Neuronal stem cell (in vitro differentiated cells): Measurements from ENCODE around the gene HOXD3.
A peak's percentile ranks its signal among the peaks of the same experiment; 100 is the strongest.

Experiments used
- DNase-seq: peaks from one replicate; pipeline ENCODE4 v3.0.0-alpha.2; 2013; ENCODE audit warnings: low spot score
- H2AFZ ChIP-seq: one replicate; pipeline ENCODE4 v1.6.1; 2013; ENCODE audit warnings: mild to moderate bottlenecking, low read length, inconsistent platforms
- H2AK5ac ChIP-seq: 2 replicates; pipeline ENCODE4 v1.6.1; 2013; ENCODE audit warnings: low read depth, mild to moderate bottlenecking, inconsistent platforms, low read length, moderate library complexity, mixed read lengths
- H2BK120ac ChIP-seq: 2 replicates; pipeline ENCODE4 v1.6.1; 2013; ENCODE audit warnings: low read depth, mild to moderate bottlenecking, inconsistent platforms, low read length, moderate library complexity, mixed read lengths
- H2BK12ac ChIP-seq: one replicate; pipeline ENCODE4 v1.6.1; 2013; ENCODE audit warnings: low read length, inconsistent platforms
- H2BK15ac ChIP-seq: 2 replicates; pipeline ENCODE4 v1.6.1; 2013; ENCODE audit warnings: mild to moderate bottlenecking, low read length, inconsistent platforms, mixed read lengths
- H2BK5ac ChIP-seq: one replicate; pipeline ENCODE4 v1.6.1; 2013; ENCODE audit warnings: inconsistent platforms, mild to moderate bottlenecking, low read length, moderate library complexity
- H3K14ac ChIP-seq: one replicate; pipeline ENCODE4 v1.6.1; 2013; ENCODE audit warnings: low read length, inconsistent platforms
- H3K18ac ChIP-seq: 2 replicates; pipeline ENCODE4 v1.6.1; 2013; ENCODE audit warnings: low read length, inconsistent platforms
- H3K23ac ChIP-seq: 2 replicates; pipeline ENCODE4 v1.6.1; 2013; ENCODE audit warnings: low read depth, mild to moderate bottlenecking, mixed read lengths, low read length, inconsistent platforms; ENCODE audit not compliant: poor library complexity
- H3K27ac ChIP-seq: replicated peaks from 3 replicates; pipeline ENCODE4 v1.5.1; 2013; ENCODE audit warnings: low read length, inconsistent platforms
- H3K27me3 ChIP-seq, 3 experiments: 2 replicates each; pipeline ENCODE4 v1.6.1; 2013; ENCODE audit warnings: low read length in 3 of 3, mild to moderate bottlenecking in 2 of 3, inconsistent platforms in 1 of 3, low read depth in 1 of 3, mixed read lengths in 1 of 3, moderate library complexity in 1 of 3; ENCODE audit not compliant: control insufficient read depth in 3 of 3, insufficient read depth in 3 of 3
- H3K36me3 ChIP-seq, 2 donors: replicated peaks in 1 of 2; 2 replicates each; pipeline ENCODE4 v1.6.1; 2013; ENCODE audit warnings: low read length in 2 of 2; ENCODE audit not compliant: control insufficient read depth in 2 of 2, insufficient read depth in 2 of 2
- H3K4ac ChIP-seq: 2 replicates; pipeline ENCODE4 v1.6.1; 2013; ENCODE audit warnings: inconsistent platforms, mild to moderate bottlenecking, low read length, moderate library complexity
- H3K4me1 ChIP-seq, 2 donors: 1 replicate in 1 of 2; 2 replicates in 1 of 2; pipeline ENCODE4 v1.6.1; 2013; ENCODE audit warnings: low read length in 2 of 2, low read depth in 1 of 2; ENCODE audit not compliant: control insufficient read depth in 2 of 2, insufficient read depth in 1 of 2
- H3K4me2 ChIP-seq: one replicate; pipeline ENCODE4 v1.6.1; 2013; ENCODE audit warnings: mild to moderate bottlenecking, low read length, inconsistent platforms; ENCODE audit not compliant: insufficient read depth, poor library complexity, severe bottlenecking
- H3K4me3 ChIP-seq, 2 donors: 2 replicates each; pipeline ENCODE4 v1.5.1; 2013; ENCODE audit warnings: low read length in 2 of 2, mild to moderate bottlenecking in 2 of 2, inconsistent platforms in 1 of 2, moderate library complexity in 1 of 2
- H3K79me1 ChIP-seq: one replicate; pipeline ENCODE4 v1.6.1; 2013; ENCODE audit warnings: low read depth, mild to moderate bottlenecking, inconsistent platforms, low read length, moderate library complexity
- H3K9ac ChIP-seq: one replicate; pipeline ENCODE4 v1.6.1; 2013; ENCODE audit warnings: mild to moderate bottlenecking, low read depth, low read length, inconsistent platforms; ENCODE audit not compliant: poor library complexity
- H3K9me3 ChIP-seq, 2 donors: replicated peaks in 1 of 2; 2 replicates each; pipeline versions ENCODE3 to v1.6.1; 2013; ENCODE audit warnings: low read length in 2 of 2, mild to moderate bottlenecking in 2 of 2, inconsistent platforms in 1 of 2, low read depth in 1 of 2, mixed read lengths in 1 of 2, moderate library complexity in 1 of 2; ENCODE audit not compliant: control insufficient read depth in 2 of 2, insufficient read depth in 1 of 2
- H4K8ac ChIP-seq: one replicate; pipeline ENCODE4 v1.6.1; 2013; ENCODE audit warnings: low read depth, mild to moderate bottlenecking, inconsistent platforms, low read length, moderate library complexity
- H4K91ac ChIP-seq: one replicate; pipeline ENCODE4 v1.6.1; 2013; ENCODE audit warnings: low read length, low read depth, mild to moderate bottlenecking, inconsistent platforms; ENCODE audit not compliant: poor library complexity
- WGBS, 2 donors: extraction: QIAGEN DNeasy Blood & Tissue Kit; methylation state at CpG; one replicate each; pipeline ENCODE4 v1.1.7; 2013; ENCODE audit warnings: missing lambda C conversion rate in 2 of 2, mixed read lengths in 1 of 2; ENCODE audit not compliant: insufficient read length in 2 of 2, insufficient replicate concordance in 1 of 2; ENCODE audit errors: extremely low coverage in 2 of 2; 5-methylcytosine and 5-hydroxymethylcytosine counted together

The HOXD3 gene

GRCh38 chr2:176137906-176138305, 19.2 kb upstream of the HOXD3 start:
- H3K14ac ChIP-seq: no peak overlapping the region
- no peak overlapping the region for H3K4ac ChIP-seq
- H3K4me3 ChIP-seq: no peak overlapping the region
- no peak overlapping the region for H2BK5ac ChIP-seq
- no peak overlapping the region for H4K91ac ChIP-seq
- H2AK5ac ChIP-seq: no peak overlapping the region
- peaks cover 38 to 97% (median 95%) of the 10 kb centered on the region in 3 experiments for H3K27me3 ChIP-seq
- peaks cover 0 to 2% of the 10 kb centered on the region in 2 donors for H3K4me1 ChIP-seq
- H3K9ac ChIP-seq: no peak overlapping the region
- no peak overlapping the region for H2AFZ ChIP-seq
- no peak overlapping the region for H2BK12ac ChIP-seq
- no peak for DNase-seq
- H3K36me3 ChIP-seq: no peaks in the 10 kb centered on the region
- no peak overlapping the region for H3K23ac ChIP-seq
- no peak overlapping the region for H3K18ac ChIP-seq
- H2BK120ac ChIP-seq: no peak overlapping the region
- no peak overlapping the region for H2BK15ac ChIP-seq
- H3K27ac ChIP-seq: no peak overlapping the region
- H3K4me2 ChIP-seq: no peak overlapping the region
- peaks cover 9 to 17% of the 10 kb centered on the region in 2 donors for H3K9me3 ChIP-seq
- H3K79me1 ChIP-seq: no peaks in the 10 kb centered on the region
- H4K8ac ChIP-seq: no peak overlapping the region
- no CpG with 5 or more reads among the region's 8 CpGs for WGBS, 2 donors

- H3K18ac ChIP-seq: no peak overlapping the region
- H3K36me3 ChIP-seq: no peaks in the 10 kb centered on the region
- no CpG with 5 or more reads among the region's 14 CpGs for WGBS, 2 donors
- no peak overlapping the region for H4K8ac ChIP-seq
- no peak overlapping the region for H3K9ac ChIP-seq
- H3K9me3 ChIP-seq: peaks cover 9 to 17% of the 10 kb centered on the region in 2 donors
- no peak overlapping the region for H2BK5ac ChIP-seq
- no peak overlapping the region for H2BK12ac ChIP-seq
- H3K4me3 ChIP-seq: no peak overlapping the region
- H3K4me2 ChIP-seq: no peak overlapping the region
- no peak overlapping the region for H2AK5ac ChIP-seq
- no peak overlapping the region for H2AFZ ChIP-seq
- H3K23ac ChIP-seq: no peak overlapping the region
- no peak overlapping the region for H3K4ac ChIP-seq
- no peak overlapping the region for H4K91ac ChIP-seq
- no peaks in the 10 kb centered on the region for H3K79me1 ChIP-seq
- H3K14ac ChIP-seq: no peak overlapping the region
- peaks cover 36 to 97% (median 95%) of the 10 kb centered on the region in 3 experiments for H3K27me3 ChIP-seq
- H3K4me1 ChIP-seq: peaks cover 0 to 2% of the 10 kb centered on the region in 2 donors
- H2BK120ac ChIP-seq: no peak overlapping the region
- no peak overlapping the region for H2BK15ac ChIP-seq
- DNase-seq: no peak
- H3K27ac ChIP-seq: no peak overlapping the region
These were observed 18.6 kb upstream of the HOXD3 start for GRCh38 chr2:176138526-176138922.

- no peak overlapping the region for H2AK5ac ChIP-seq
- peaks cover 9 to 17% of the 10 kb centered on the region in 2 donors for H3K9me3 ChIP-seq
- H3K4me2 ChIP-seq: no peak overlapping the region
- no peak overlapping the region for H3K27ac ChIP-seq
- no peak overlapping the region for H3K4ac ChIP-seq
- no peak overlapping the region for H3K14ac ChIP-seq
- H3K23ac ChIP-seq: no peak overlapping the region
- H3K9ac ChIP-seq: no peak overlapping the region
- no peak overlapping the region for H2BK15ac ChIP-seq
- DNase-seq: no peak
- H2BK5ac ChIP-seq: no peak overlapping the region
- H3K18ac ChIP-seq: no peak overlapping the region
- no peak overlapping the region for H2BK120ac ChIP-seq
- WGBS, 2 donors: no CpG with 5 or more reads among the region's 28 CpGs
- H3K4me3 ChIP-seq: no peak overlapping the region
- H2AFZ ChIP-seq: peak overlapping the region; percentile 10
- H3K36me3 ChIP-seq: no peaks in the 10 kb centered on the region
- peaks cover 0 to 2% of the 10 kb centered on the region in 2 donors for H3K4me1 ChIP-seq
- peaks cover 35 to 97% (median 94%) of the 10 kb centered on the region in 3 experiments for H3K27me3 ChIP-seq
- no peak overlapping the region for H2BK12ac ChIP-seq
- no peak overlapping the region for H4K91ac ChIP-seq
- no peak overlapping the region for H4K8ac ChIP-seq
- H3K79me1 ChIP-seq: no peaks in the 10 kb centered on the region
These were observed 18.0 kb upstream of the HOXD3 start for GRCh38 chr2:176138923-176139660.

- no peak overlapping the region for H4K91ac ChIP-seq
- H2AFZ ChIP-seq: peak overlapping the region; percentile 99
- H4K8ac ChIP-seq: no peak overlapping the region
- no peak overlapping the region for H2BK12ac ChIP-seq
- peak overlapping the region; percentile 60 for H3K18ac ChIP-seq
- H3K4ac ChIP-seq: no peak overlapping the region
- H2BK120ac ChIP-seq: no peak overlapping the region
- peak overlapping the region; percentile 63 for H3K14ac ChIP-seq
- peak overlapping the region; percentile 54 for H3K4me2 ChIP-seq
- peak overlapping the region in 1 of 2 donors; percentile 50 for H3K4me3 ChIP-seq
- no peaks in the 10 kb centered on the region for H3K36me3 ChIP-seq
- H3K79me1 ChIP-seq: no peaks in the 10 kb centered on the region
- H3K4me1 ChIP-seq: peaks cover 0 to 2% of the 10 kb centered on the region in 2 donors
- no CpG with 5 or more reads among the region's 41 CpGs for WGBS, 2 donors
- no peak overlapping the region for H3K9ac ChIP-seq
- no peak overlapping the region for H2AK5ac ChIP-seq
- no peak overlapping the region for H2BK15ac ChIP-seq
- H3K27me3 ChIP-seq: peaks cover 31 to 95% (median 90%) of the 10 kb centered on the region in 3 experiments
- no peak for DNase-seq
- H3K27ac ChIP-seq: no peak overlapping the region
- H2BK5ac ChIP-seq: no peak overlapping the region
- H3K23ac ChIP-seq: peak overlapping the region; percentile 5
- peaks cover 9 to 17% of the 10 kb centered on the region in 2 donors for H3K9me3 ChIP-seq
These were observed 17.2 kb upstream of the HOXD3 start for GRCh38 chr2:176139661-176140512.
